Mesendoderm (in vitro differentiated cells): ENCODE measurements around the gene SDK1.

Experiments
- DNase-seq: peaks from one replicate; pipeline ENCODE4 v3.0.0; 2013
- H2AK5ac ChIP-seq: 2 replicates; pipeline ENCODE4 v1.6.1; 2013; ENCODE audit warnings: low read length, inconsistent platforms
- H2BK120ac ChIP-seq: 2 replicates; pipeline ENCODE4 v1.6.1; 2013; ENCODE audit warnings: low read depth, mild to moderate bottlenecking, low read length, moderate library complexity, mixed read lengths
- H2BK15ac ChIP-seq: replicated peaks from 2 replicates; pipeline ENCODE4 v1.6.1; 2013; ENCODE audit warnings: low read depth, mild to moderate bottlenecking, moderate library complexity
- H2BK5ac ChIP-seq: 2 replicates; pipeline ENCODE4 v1.6.1; 2013; ENCODE audit warnings: low read length, inconsistent platforms
- H3K18ac ChIP-seq: 2 replicates; pipeline ENCODE4 v1.6.1; 2013; ENCODE audit warnings: mild to moderate bottlenecking, low read length, mixed read lengths
- H3K23ac ChIP-seq: one replicate; pipeline ENCODE4 v1.6.1; 2013; ENCODE audit warnings: low read length
- H3K27ac ChIP-seq: 2 replicates; pipeline ENCODE4 v1.5.1; 2013; ENCODE audit warnings: low read depth, mild to moderate bottlenecking, inconsistent platforms, low read length, moderate library complexity
- H3K27me3 ChIP-seq: 2 replicates; pipeline ENCODE4 v1.6.1; 2013; ENCODE audit warnings: low read length, control low read depth, mild to moderate bottlenecking, inconsistent platforms; ENCODE audit not compliant: insufficient read depth, poor library complexity
- H3K36me3 ChIP-seq: 2 replicates; pipeline ENCODE4 v1.6.1; 2013; ENCODE audit warnings: low read length, inconsistent platforms; ENCODE audit not compliant: control insufficient read depth, insufficient read depth
- H3K4ac ChIP-seq: one replicate; pipeline ENCODE4 v1.6.1; 2013; ENCODE audit warnings: low read depth, mild to moderate bottlenecking, low read length, moderate library complexity
- H3K4me1 ChIP-seq: 2 replicates; pipeline ENCODE4 v1.6.1; 2013; ENCODE audit warnings: low read depth, low read length, inconsistent platforms; ENCODE audit not compliant: control insufficient read depth
- H3K4me2 ChIP-seq: 2 replicates; pipeline ENCODE4 v1.6.1; 2013; ENCODE audit warnings: low read length
- H3K4me3 ChIP-seq: 2 replicates; pipeline ENCODE4 v1.5.1; 2013; ENCODE audit warnings: mild to moderate bottlenecking, low read length
- H3K56ac ChIP-seq: one replicate; pipeline ENCODE4 v1.6.1; 2013; ENCODE audit warnings: low read length
- H3K79me1 ChIP-seq: 2 replicates; pipeline ENCODE4 v1.6.1; 2013; ENCODE audit warnings: low read length, inconsistent platforms
- H3K79me2 ChIP-seq: 2 replicates; pipeline ENCODE4 v1.6.1; 2013; ENCODE audit warnings: mild to moderate bottlenecking, low read length; ENCODE audit not compliant: control insufficient read depth, insufficient read depth
- H3K9ac ChIP-seq: 2 replicates; pipeline ENCODE4 v1.6.1; 2013; ENCODE audit warnings: low read length, inconsistent platforms
- H4K5ac ChIP-seq: one replicate; pipeline ENCODE4 v1.6.1; 2013; ENCODE audit warnings: low read length
- H4K8ac ChIP-seq: one replicate; pipeline ENCODE4 v1.6.1; 2013; ENCODE audit warnings: low read depth, mild to moderate bottlenecking, control low read depth, low read length, moderate library complexity
- WGBS: extraction: QIAGEN DNeasy Blood & Tissue Kit; methylation state at CpG from one replicate; pipeline ENCODE4 v1.1.7; 2013; ENCODE audit warnings: low lambda C conversion rate, missing lambda C conversion rate; ENCODE audit not compliant: insufficient coverage; ENCODE audit errors: extremely low coverage; 5-methylcytosine and 5-hydroxymethylcytosine counted together

Gene SDK1

DNA sequence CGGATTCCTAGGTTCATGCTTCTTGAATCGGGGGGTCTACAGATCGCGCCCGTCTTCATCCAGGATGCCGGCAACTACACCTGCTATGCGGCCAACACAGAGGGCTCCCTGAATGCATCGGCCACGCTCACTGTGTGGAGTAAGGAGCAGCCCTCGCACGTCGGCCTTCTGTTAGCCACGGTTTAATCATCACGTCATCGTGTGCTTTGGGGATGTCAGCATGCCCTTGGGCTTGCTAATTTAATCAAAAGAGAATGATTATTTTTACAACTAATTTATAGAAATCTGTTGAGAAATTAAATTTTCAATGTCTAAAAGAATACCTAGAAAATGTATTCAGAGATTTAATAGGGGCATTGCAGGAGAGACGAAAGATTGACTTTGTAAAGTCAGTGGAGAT lies 668.2 kb downstream of the SDK1 start:
- H3K4me1 ChIP-seq: no peaks in the 10 kb centered on the region
- H3K9ac ChIP-seq: no peak overlapping the region

DNA sequence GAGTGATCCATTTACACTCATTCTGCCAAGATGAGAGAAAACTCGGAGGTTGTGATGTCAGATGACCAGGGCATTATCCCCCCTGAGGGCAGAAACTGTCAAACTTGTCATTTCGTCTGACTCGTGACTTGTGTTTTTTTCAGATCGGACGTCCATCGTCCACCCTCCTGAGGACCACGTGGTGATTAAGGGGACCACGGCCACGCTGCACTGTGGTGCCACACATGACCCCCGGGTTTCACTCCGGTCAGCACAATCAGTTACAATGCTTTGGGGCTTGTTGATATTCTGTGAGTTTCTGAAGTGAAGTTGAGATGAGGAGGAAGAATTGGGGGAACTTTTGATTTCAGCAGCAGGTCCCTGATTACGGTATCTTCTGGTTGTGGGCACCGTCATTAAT lies 670.3 kb downstream of the SDK1 start:
- Histone ChIP-seq H2BK15ac (no peak overlapping the region), H3K4me2 (no peak overlapping the region), H3K36me3 (no peaks in the 10 kb centered on the region), H3K23ac (no peak overlapping the region), H3K4me3 (no peak overlapping the region), H3K9ac (no peak overlapping the region), H3K4me1 (no peaks in the 10 kb centered on the region), H3K56ac (no peak overlapping the region), H3K79me2 (no peaks in the 10 kb centered on the region), H2BK120ac (no peak overlapping the region), H3K27me3 (no peaks in the 10 kb centered on the region), H3K27ac (no peak overlapping the region), H2BK5ac (no peak overlapping the region), H3K79me1 (no peaks in the 10 kb centered on the region), H4K5ac (no peak overlapping the region), H4K8ac (no peak overlapping the region), H3K18ac (no peak overlapping the region), H3K4ac (no peak overlapping the region), H2AK5ac (no peak overlapping the region)
- no peak for DNase-seq
- WGBS: no CpG with 5 or more reads among the region's 13 CpGs

More for the DNA sequence above, 668.2 kb downstream of the SDK1 start:
- Histone ChIP-seq H2BK5ac (no peak overlapping the region), H4K8ac (no peak overlapping the region), H4K5ac (no peak overlapping the region), H3K27ac (no peak overlapping the region), H2BK120ac (no peak overlapping the region), H2AK5ac (no peak overlapping the region), H3K23ac (no peak overlapping the region), H2BK15ac (no peak overlapping the region), H3K18ac (no peak overlapping the region), H3K79me1 (no peaks in the 10 kb centered on the region), H3K79me2 (no peaks in the 10 kb centered on the region), H3K4me3 (no peak overlapping the region), H3K4me2 (no peak overlapping the region), H3K56ac (no peak overlapping the region), H3K27me3 (no peaks in the 10 kb centered on the region), H3K4ac (no peak overlapping the region), H3K36me3 (no peaks in the 10 kb centered on the region)
- DNase-seq: no peak
- WGBS: no CpG with 5 or more reads among the region's 16 CpGs

- no peaks in the 10 kb centered on the region for H3K79me2 ChIP-seq
- WGBS: no CpG with 5 or more reads among the region's 3 CpGs
- no peaks in the 10 kb centered on the region for H3K27me3 ChIP-seq
These were observed 672.2 kb downstream of the SDK1 start for GRCh38 chr7:3973264-3973663.

DNA sequence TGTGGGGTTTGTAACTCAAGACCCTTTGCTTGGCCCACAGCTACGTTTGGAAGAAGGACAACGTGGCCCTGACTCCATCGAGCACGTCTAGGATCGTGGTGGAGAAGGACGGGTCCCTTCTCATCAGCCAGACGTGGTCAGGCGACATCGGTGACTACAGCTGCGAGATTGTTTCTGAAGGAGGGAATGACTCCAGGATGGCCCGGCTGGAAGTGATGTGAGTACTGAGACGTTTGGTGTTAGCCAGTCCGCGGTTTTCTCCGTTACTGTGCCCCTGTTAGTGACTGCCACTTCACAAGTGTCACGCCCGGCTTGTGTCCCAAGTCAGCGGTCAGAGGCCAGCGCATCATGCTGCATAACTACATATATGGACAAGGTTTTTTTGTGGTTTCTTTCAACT lies 673.3 kb downstream of the SDK1 start:
- WGBS: no CpG with 5 or more reads among the region's 19 CpGs
- Histone ChIP-seq H4K5ac (no peak overlapping the region), H2BK15ac (no peak overlapping the region), H3K27me3 (no peaks in the 10 kb centered on the region), H2BK5ac (no peak overlapping the region), H3K4me3 (no peak overlapping the region), H3K9ac (no peak overlapping the region), H3K23ac (no peak overlapping the region), H3K18ac (no peak overlapping the region), H4K8ac (no peak overlapping the region), H3K4ac (no peak overlapping the region), H3K36me3 (no peaks in the 10 kb centered on the region), H3K4me2 (no peak overlapping the region), H3K56ac (no peak overlapping the region), H3K79me2 (no peaks in the 10 kb centered on the region), H3K27ac (no peak overlapping the region), H3K4me1 (no peaks in the 10 kb centered on the region), H3K79me1 (no peaks in the 10 kb centered on the region), H2BK120ac (no peak overlapping the region), H2AK5ac (no peak overlapping the region)
- no peak for DNase-seq

More at GRCh38 chr7:3973264-3973663, 672.2 kb downstream of the SDK1 start:
- Histone ChIP-seq H3K36me3 (no peaks in the 10 kb centered on the region), H3K9ac (no peak overlapping the region), H3K23ac (no peak overlapping the region), H3K18ac (no peak overlapping the region), H3K56ac (no peak overlapping the region), H4K5ac (no peak overlapping the region), H3K4me2 (no peak overlapping the region), H2BK5ac (no peak overlapping the region), H3K27ac (no peak overlapping the region), H4K8ac (no peak overlapping the region), H2BK15ac (no peak overlapping the region), H3K4me1 (no peaks in the 10 kb centered on the region), H2AK5ac (no peak overlapping the region), H3K4ac (no peak overlapping the region), H3K4me3 (no peak overlapping the region), H3K79me1 (no peaks in the 10 kb centered on the region), H2BK120ac (no peak overlapping the region)
- no peak for DNase-seq

DNA sequence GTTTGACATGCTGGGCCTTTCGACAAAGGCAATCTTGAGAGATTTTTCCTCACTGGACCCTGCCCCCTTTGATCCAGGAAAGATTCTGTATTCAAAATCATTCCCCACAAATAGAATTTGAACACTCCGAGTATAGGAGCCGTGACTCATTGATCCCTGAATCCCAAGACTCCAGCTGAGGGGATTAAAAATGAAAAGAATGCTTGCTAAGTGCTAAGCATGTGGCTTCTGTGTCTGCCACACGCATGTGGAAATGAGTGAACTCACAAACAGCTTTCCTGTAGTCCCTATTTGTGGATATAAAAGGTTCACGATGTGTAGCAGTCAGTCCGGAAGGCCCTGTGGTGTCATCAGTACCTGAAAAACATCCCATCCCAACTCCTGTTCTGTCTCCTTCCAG lies 674.3 kb downstream of the SDK1 start:
- Histone ChIP-seq H3K79me2 (no peaks in the 10 kb centered on the region), H3K4me2 (no peak overlapping the region), H3K18ac (no peak overlapping the region), H2BK120ac (no peak overlapping the region), H2AK5ac (no peak overlapping the region), H3K9ac (no peak overlapping the region), H2BK5ac (no peak overlapping the region), H4K5ac (no peak overlapping the region), H3K79me1 (no peaks in the 10 kb centered on the region), H3K23ac (no peak overlapping the region), H3K4ac (no peak overlapping the region), H3K56ac (no peak overlapping the region), H3K27me3 (no peaks in the 10 kb centered on the region), H3K36me3 (no peaks in the 10 kb centered on the region), H3K4me3 (no peak overlapping the region), H3K4me1 (peaks cover 5% of the 10 kb centered on the region), H3K27ac (no peak overlapping the region), H2BK15ac (no peak overlapping the region), H4K8ac (no peak overlapping the region)
- DNase-seq: no peak
- no CpG with 5 or more reads among the region's 6 CpGs for WGBS

DNA sequence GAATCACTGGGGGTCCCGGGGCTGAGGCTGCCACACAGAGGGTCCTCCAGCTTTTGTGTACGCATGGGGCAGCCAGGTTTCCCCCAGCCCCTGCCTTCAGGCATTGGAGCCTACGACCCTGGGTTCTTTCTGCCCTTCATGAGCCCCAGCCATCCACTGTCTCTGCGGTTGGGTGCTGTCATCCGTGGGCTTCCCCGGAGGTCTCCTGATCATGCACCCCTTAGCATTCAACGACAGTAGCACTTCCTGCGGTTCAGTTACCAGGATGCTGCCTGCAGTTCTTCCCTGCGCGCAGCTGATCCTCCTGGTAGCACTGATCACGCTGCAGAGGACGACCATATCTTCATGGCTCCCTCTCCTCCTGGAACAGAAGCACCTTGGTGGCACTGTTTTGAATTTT lies 676.3 kb downstream of the SDK1 start:
- no peaks in the 10 kb centered on the region for H3K79me1 ChIP-seq
- no peak overlapping the region for H3K4ac ChIP-seq
- H3K27me3 ChIP-seq: no peaks in the 10 kb centered on the region
- H4K8ac ChIP-seq: no peak overlapping the region
- no peak overlapping the region for H2BK120ac ChIP-seq
- no peak overlapping the region for H4K5ac ChIP-seq
- H3K36me3 ChIP-seq: no peaks in the 10 kb centered on the region
- H2BK5ac ChIP-seq: no peak overlapping the region
- H3K4me3 ChIP-seq: no peak overlapping the region
- no peak overlapping the region for H3K9ac ChIP-seq
- no peak overlapping the region for H3K56ac ChIP-seq
- no peak overlapping the region for H3K4me2 ChIP-seq
- H3K79me2 ChIP-seq: no peaks in the 10 kb centered on the region
- H3K23ac ChIP-seq: no peak overlapping the region
- peaks cover 5% of the 10 kb centered on the region for H3K4me1 ChIP-seq
- DNase-seq: no peak
- no CpG with 5 or more reads among the region's 12 CpGs for WGBS
- H3K18ac ChIP-seq: no peak overlapping the region
- no peak overlapping the region for H2BK15ac ChIP-seq
- H3K27ac ChIP-seq: no peak overlapping the region
- no peak overlapping the region for H2AK5ac ChIP-seq
